Parathyroid adenoma (tissue), 2 donors: ENCODE data around the gene SPATA2L.

Experiments
- H2AFZ ChIP-seq: fragments of 300-600 bp; sonication (generic); one replicate; pipeline ENCODE4 v1.7.0; 2017; ENCODE audit warnings: antibody characterized with exemption, mild to moderate bottlenecking
- H3K27ac ChIP-seq: fragments of 300-600 bp; sonication (generic); one replicate; pipeline ENCODE4 v1.7.0; 2017
- H3K27me3 ChIP-seq: fragments of 300-600 bp; sonication (generic); one replicate; pipeline ENCODE4 v1.7.0; 2017; ENCODE audit warnings: low read length; ENCODE audit not compliant: control insufficient read depth, insufficient read depth
- H3K36me3 ChIP-seq: fragments of 300-600 bp; sonication (generic); one replicate; pipeline ENCODE4 v1.7.0; 2017; ENCODE audit warnings: low read length; ENCODE audit not compliant: control insufficient read depth, insufficient read depth
- H3K4me1 ChIP-seq: fragments of 300-600 bp; sonication (generic); one replicate; pipeline ENCODE4 v1.7.0; 2017; ENCODE audit warnings: control low read depth
- H3K4me2 ChIP-seq: fragments of 300-600 bp; sonication (generic); one replicate; pipeline ENCODE4 v1.7.0; 2017; ENCODE audit warnings: low read length
- H3K4me3 ChIP-seq: fragments of 300-600 bp; sonication (generic); one replicate; pipeline ENCODE4 v1.7.0; 2017; ENCODE audit warnings: low read depth, low read length
- H3K79me2 ChIP-seq: fragments of 300-600 bp; sonication (generic); one replicate; pipeline ENCODE4 v1.7.0; 2017; ENCODE audit warnings: control low read depth
- H3K9ac ChIP-seq: fragments of 300-600 bp; sonication (generic); one replicate; pipeline ENCODE4 v1.7.0; 2017; ENCODE audit warnings: mild to moderate bottlenecking
- H3K9me3 ChIP-seq: fragments of 300-600 bp; sonication (generic); one replicate; pipeline ENCODE4 v1.7.0; 2017; ENCODE audit warnings: low read length; ENCODE audit not compliant: control insufficient read depth
- CTCF ChIP-seq: fragments of 300-600 bp; sonication (generic); IDR thresholded peaks from one replicate; pipeline ENCODE4 v1.7.0; 2017; ENCODE audit warnings: antibody characterized with exemption, mild to moderate bottlenecking
- donor health status: primary hyperparathyroidism.

SPATA2L gene

GRCh38 chr16:89729863-89730593 lies 28.5 kb upstream of the SPATA2L start:
- Histone ChIP-seq H3K4me1 (no peaks in the 10 kb centered on the region), H3K9ac (no peak overlapping the region), H2AFZ (no peak overlapping the region), H3K36me3 (no peaks in the 10 kb centered on the region), H3K27ac (no peak overlapping the region), H3K4me3 (no peak overlapping the region), H3K9me3 (no peaks in the 10 kb centered on the region), H3K27me3 (no peaks in the 10 kb centered on the region), H3K4me2 (no peak overlapping the region), H3K79me2 (peaks cover 11% of the 10 kb centered on the region)
- TF ChIP-seq CTCF = no peak

- H3K4me2 ChIP-seq = no peak overlapping the region
- peaks cover 11% of the 10 kb centered on the region for H3K79me2 ChIP-seq
- H3K27ac ChIP-seq = no peak overlapping the region
- no peaks in the 10 kb centered on the region for H3K36me3 ChIP-seq
- TF ChIP-seq CTCF = no peak
- no peak overlapping the region for H2AFZ ChIP-seq
- no peaks in the 10 kb centered on the region for H3K4me1 ChIP-seq
- no peak overlapping the region for H3K9ac ChIP-seq
- no peaks in the 10 kb centered on the region for H3K27me3 ChIP-seq
- no peaks in the 10 kb centered on the region for H3K9me3 ChIP-seq
- H3K4me3 ChIP-seq = no peak overlapping the region
Observed at GRCh38 chr16:89729293-89729692, 27.8 kb upstream of the SPATA2L start.

- Histone ChIP-seq H3K9me3 (no peaks in the 10 kb centered on the region), H3K4me2 (no peak overlapping the region), H3K36me3 (no peaks in the 10 kb centered on the region), H3K27me3 (no peaks in the 10 kb centered on the region), H3K27ac (no peak overlapping the region), H3K9ac (no peak overlapping the region), H3K4me3 (no peak overlapping the region), H3K4me1 (no peaks in the 10 kb centered on the region), H3K79me2 (peaks cover 16% of the 10 kb centered on the region), H2AFZ (no peak overlapping the region)
- TF ChIP-seq CTCF = no peak
Observed at GRCh38 chr16:89727406-89728120, 26.1 kb upstream of the SPATA2L start.

- H3K9me3 ChIP-seq = no peaks in the 10 kb centered on the region
- no peaks in the 10 kb centered on the region for H3K36me3 ChIP-seq
- no peak overlapping the region for H3K4me3 ChIP-seq
- no peak overlapping the region for H3K9ac ChIP-seq
- TF ChIP-seq CTCF = no peak
- H2AFZ ChIP-seq = no peak overlapping the region
- H3K79me2 ChIP-seq = peaks cover 13% of the 10 kb centered on the region
- no peaks in the 10 kb centered on the region for H3K4me1 ChIP-seq
- no peak overlapping the region for H3K4me2 ChIP-seq
- no peaks in the 10 kb centered on the region for H3K27me3 ChIP-seq
- H3K27ac ChIP-seq = no peak overlapping the region
Observed at GRCh38 chr16:89723279-89724250, 22.1 kb upstream of the SPATA2L start.
